Thyroid gland (tissue), 4 donors: ENCODE measurements around the gene MORC1.

Experiments
- CTCF ChIP-seq, 6 experiments: fragments of 200-600 bp in 3 of 6; fragments of 450-650 bp in 3 of 6; sonication (generic) in 3 of 6; IDR thresholded peaks; one replicate each; pipeline ENCODE4 v1.5.1; 2016 to 2019; ENCODE audit warnings: antibody characterized with exemption in 6 of 6, mild to moderate bottlenecking in 2 of 6, inconsistent platforms in 1 of 6, moderate library complexity in 1 of 6
- POLR2A ChIP-seq, 2 donors: fragments of 450-650 bp; IDR thresholded peaks; one replicate each; pipeline ENCODE4 v1.6.1; 2017; ENCODE audit warnings: antibody characterized with exemption in 2 of 2, mild to moderate bottlenecking in 2 of 2, moderate library complexity in 1 of 2

GRCh38 chr3:109117939-109118338 is at the start of gene MORC1:
- TF ChIP-seq CTCF (IDR thresholded peaks at IDR 0.05) (no peak), POLR2A (IDR thresholded peaks at IDR 0.05) (no peak)
